ENCODE measurements around the gene METAP1D. TPM values are rescaled to one million over a fixed set of nuclear protein-coding genes. Genes with fewer than 3 reads are reported as not detected.

The METAP1D gene
- total and polyA plus RNA-seq, 2 donors (not counting 3 experiments of a cell fraction or from before 2014, with no cell fraction given): 4.2 to 8.1 TPM

- no peaks in the 10 kb centered on the region for H3K27me3 ChIP-seq (ENCODE audit: control insufficient read depth in 2 of 2, insufficient read depth in 2 of 2, low read length in 2 of 2)
- POLR2A ChIA-PET: no interaction called here
- no peaks in the 10 kb centered on the region for H3K79me2 ChIP-seq (ENCODE audit: control insufficient read depth, insufficient read depth, low read length)
- H3K36me3 ChIP-seq (ENCODE audit: control insufficient read depth in 2 of 2, extremely low read depth in 1 of 2, insufficient read depth in 2 of 2, low read length in 2 of 2): no peaks in the 10 kb centered on the region
- BruUV-seq (replicated peaks): no TSS peak
- dilution Hi-C loops (cut with MboI; ENCODE audit: extremely low pct_ligation_motif_present, low sequenced_read_pairs): no loop called here
- H2AFZ ChIP-seq (ENCODE audit: low read depth, low read length): no peak overlapping the region
- DNase-seq (ENCODE audit: low read depth, low spot score): no peak
- no peak overlapping the region for H3K4me2 ChIP-seq (ENCODE audit: insufficient read depth, low read length)
- no peaks in the 10 kb centered on the region for H3K9me1 ChIP-seq (replicated peaks; ENCODE audit: control insufficient read depth, extremely low read depth, insufficient read depth, low read length)
- no peak for TF ChIP-seq MAX (IDR thresholded peaks at IDR 0.05; ENCODE audit: insufficient read depth, insufficient read length)
- TF ChIP-seq FOS (IDR thresholded peaks at IDR 0.05; ENCODE audit: borderline replicate concordance, insufficient read depth, low read length): no peak
- no peak for TF ChIP-seq JUN (IDR thresholded peaks at IDR 0.05; ENCODE audit: borderline replicate concordance, insufficient read depth, insufficient read length, low read depth)
- TF ChIP-seq CTCF (IDR thresholded peaks at IDR 0.05; ENCODE audit: extremely low read depth in 1 of 2, insufficient read depth in 1 of 2, low read depth in 1 of 2, low read length in 2 of 2): no peak
- intact Hi-C loops (cut with micrococcal nuclease): no loop called here
- H3K4me1 ChIP-seq (ENCODE audit: control insufficient read depth, extremely low read depth, insufficient read depth, low read length): no peaks in the 10 kb centered on the region
- CTCF ChIA-PET: no interaction called here
- no peak overlapping the region for H3K9ac ChIP-seq (replicated peaks; ENCODE audit: extremely low read depth, insufficient read depth, low read length)
- no peaks in the 10 kb centered on the region for H4K20me1 ChIP-seq (replicated peaks; ENCODE audit: control insufficient read depth, extremely low read depth, insufficient read depth, low read length)
- FAIRE-seq: no peak
- no peaks in the 10 kb centered on the region for H3K9me3 ChIP-seq (replicated peaks; ENCODE audit: control insufficient read depth, insufficient read depth, low read length)
- no peak overlapping the region for H3K27ac ChIP-seq (ENCODE audit: insufficient read depth, low read depth, low read length)
- H3K4me3 ChIP-seq (replicated peaks in 1 of 3; ENCODE audit: insufficient read depth in 1 of 3, low read depth in 1 of 3, low read length in 3 of 3): no peak overlapping the region
These were observed 47.5 kb upstream of the METAP1D start for GRCh38 chr2:171952276-171952675.

GRCh38 chr2:171952748-171953147, 47.0 kb upstream of the METAP1D start:
- no peak overlapping the region for H2AFZ ChIP-seq (ENCODE audit: low read depth, low read length)
- H3K27ac ChIP-seq (ENCODE audit: insufficient read depth, low read depth, low read length): no peak overlapping the region
- H3K4me3 ChIP-seq (replicated peaks in 1 of 3; ENCODE audit: insufficient read depth in 1 of 3, low read depth in 1 of 3, low read length in 3 of 3): no peak overlapping the region
- no peaks in the 10 kb centered on the region for H3K36me3 ChIP-seq (ENCODE audit: control insufficient read depth in 2 of 2, extremely low read depth in 1 of 2, insufficient read depth in 2 of 2, low read length in 2 of 2)
- no peaks in the 10 kb centered on the region for H3K27me3 ChIP-seq (ENCODE audit: control insufficient read depth in 2 of 2, insufficient read depth in 2 of 2, low read length in 2 of 2)
- H3K9me3 ChIP-seq (replicated peaks; ENCODE audit: control insufficient read depth, insufficient read depth, low read length): no peaks in the 10 kb centered on the region
- no peak overlapping the region for H3K4me2 ChIP-seq (ENCODE audit: insufficient read depth, low read length)
- no peak for FAIRE-seq
- H3K9me1 ChIP-seq (replicated peaks; ENCODE audit: control insufficient read depth, extremely low read depth, insufficient read depth, low read length): no peaks in the 10 kb centered on the region
- H3K9ac ChIP-seq (replicated peaks; ENCODE audit: extremely low read depth, insufficient read depth, low read length): no peak overlapping the region
- dilution Hi-C loops (cut with MboI; ENCODE audit: extremely low pct_ligation_motif_present, low sequenced_read_pairs) (no loop called here), intact Hi-C loops (cut with micrococcal nuclease) (no loop called here)
- no peaks in the 10 kb centered on the region for H4K20me1 ChIP-seq (replicated peaks; ENCODE audit: control insufficient read depth, extremely low read depth, insufficient read depth, low read length)
- no peaks in the 10 kb centered on the region for H3K4me1 ChIP-seq (ENCODE audit: control insufficient read depth, extremely low read depth, insufficient read depth, low read length)
- TF ChIP-seq MYC (IDR thresholded peaks at IDR 0.05; ENCODE audit: low read depth, low read length): no peak
- TF ChIP-seq POLR2AphosphoS5 (IDR thresholded peaks at IDR 0.05; ENCODE audit: insufficient read depth, low read depth, low read length): no peak
- no peak for TF ChIP-seq GATA2 (IDR thresholded peaks at IDR 0.05; ENCODE audit: insufficient read depth, insufficient read length, low read depth, low read length)
- no TSS peak for BruUV-seq (replicated peaks)
- no peak for DNase-seq (ENCODE audit: low read depth, low spot score)
- no peaks in the 10 kb centered on the region for H3K79me2 ChIP-seq (ENCODE audit: control insufficient read depth, insufficient read depth, low read length)
- ChIA-PET CTCF (no interaction called here), POLR2A (no interaction called here)

Measured in endothelial cell of umbilical vein (primary cell).